GM19455 (cell line): ENCODE data around the gene KCNQ5.
"Not testable (repeated sequence)": the region's sequence is repeated elsewhere in the genome, so short reads cannot be mapped to it uniquely, and the experiment has no call there.

Source experiments
- ATAC-seq: cut with Tn5 transposase; IDR thresholded peaks from one replicate; pipeline ENCODE4 v1.9.1; 2021; ENCODE audit not compliant: unreplicated experiment

Gene KCNQ5

GRCh38 chr6:73157870-73158269 lies 536.0 kb downstream of the KCNQ5 start:
- ATAC-seq, result no peak

GRCh38 chr6:73169111-73169510 lies 547.2 kb downstream of the KCNQ5 start:
- ATAC-seq, result no peak

GRCh38 chr6:73169633-73170032 lies 547.8 kb downstream of the KCNQ5 start:
- ATAC-seq, result no peak

- ATAC-seq, result no peak
Measured at GRCh38 chr6:73174646-73175045, 552.8 kb downstream of the KCNQ5 start.

- ATAC-seq, result no peak
Measured at GRCh38 chr6:73176057-73176456, 554.2 kb downstream of the KCNQ5 start.

GRCh38 chr6:73177221-73177944 lies 555.5 kb downstream of the KCNQ5 start:
- peak; percentile 49 for ATAC-seq

GRCh38 chr6:73180076-73180738 lies 558.3 kb downstream of the KCNQ5 start:
- no peak for ATAC-seq

- ATAC-seq, result peak; percentile 72
Measured at GRCh38 chr6:73180763-73181619, 559.1 kb downstream of the KCNQ5 start.

- ATAC-seq, result peak; percentile 52
Measured at GRCh38 chr6:73182021-73182607, 560.2 kb downstream of the KCNQ5 start.

GRCh38 chr6:73193302-73193701 lies 571.4 kb downstream of the KCNQ5 start:
- not testable (repeated sequence) for ATAC-seq

GRCh38 chr6:73194744-73195143 lies 572.9 kb downstream of the KCNQ5 start:
- no peak for ATAC-seq

- no peak for ATAC-seq
Measured at GRCh38 chr6:73200247-73200646, 578.4 kb downstream of the KCNQ5 start.

GRCh38 chr6:73200735-73201134 lies 578.9 kb downstream of the KCNQ5 start:
- ATAC-seq, result no peak

- no peak for ATAC-seq
Measured at GRCh38 chr6:73203098-73203497, 581.2 kb downstream of the KCNQ5 start.

GRCh38 chr6:73204252-73204651 lies 582.4 kb downstream of the KCNQ5 start:
- ATAC-seq, result no peak

- ATAC-seq, result no peak
Measured at GRCh38 chr6:73207221-73207837, 585.5 kb downstream of the KCNQ5 start.

- no peak for ATAC-seq
Measured at GRCh38 chr6:73209117-73209516, 587.3 kb downstream of the KCNQ5 start.

- no peak for ATAC-seq
Measured at GRCh38 chr6:73216859-73217258, 595.0 kb downstream of the KCNQ5 start.

- no peak for ATAC-seq
Measured at GRCh38 chr6:73225396-73225795, 603.5 kb downstream of the KCNQ5 start, which contains the start of gene KHDC1L. TSS of gene KHDC1L (minus strand) at chr6:73225496. CDS start at chr6:73225408, 88 bp downstream.

GRCh38 chr6:73227606-73228255 lies 605.9 kb downstream of the KCNQ5 start:
- no peak for ATAC-seq
